ENCODE data around the gene SENP8. TPM values are rescaled to one million over a fixed set of nuclear protein-coding genes. Genes with fewer than 3 reads are reported as not detected.

The SENP8 gene
- total and polyA plus RNA-seq, 2 of the 8 experiments (the other 6 are each of a cell fraction or from before 2014, with no cell fraction given) = 4.1 to 6.0 TPM

- Histone ChIP-seq H2BK20ac (ENCODE audit: low read length) (no peak overlapping the region), H3K27ac (ENCODE audit: low read depth, low read length) (no peak overlapping the region), H4K5ac (ENCODE audit: insufficient read length, low read depth, low read length) (no peak overlapping the region), H2AFZ (ENCODE audit: low read length) (no peak overlapping the region), H3K36me3 (ENCODE audit: control insufficient read depth in 2 of 4, insufficient read depth in 4 of 4, low read length in 3 of 4) (no peaks in the 10 kb centered on the region), H2BK12ac (ENCODE audit: low read depth, low read length) (no peak overlapping the region), H2BK120ac (replicated peaks; ENCODE audit: low read depth, low read length) (no peak overlapping the region), H3K27me3 (replicated peaks in 1 of 4; ENCODE audit: control insufficient read depth in 3 of 4, extremely low read depth in 1 of 4, insufficient read depth in 3 of 4, low read length in 3 of 4) (peaks cover 0 to 1% (median 0%) of the 10 kb centered on the region in 4 experiments; a peak in 1 of 7 replicates), H4K20me1 (replicated peaks in 1 of 2; ENCODE audit: control insufficient read depth in 1 of 2, insufficient read depth in 2 of 2, low read length in 2 of 2) (no peaks in the 10 kb centered on the region), H2AK5ac (ENCODE audit: low read depth, low read length) (no peak overlapping the region), H3K79me2 (ENCODE audit: control insufficient read depth in 1 of 2, insufficient read depth in 2 of 2, low read length in 2 of 2) (no peaks in the 10 kb centered on the region), H4K91ac (replicated peaks; ENCODE audit: insufficient read length, low read length) (no peak overlapping the region), H3K79me1 (ENCODE audit: low read depth, low read length) (no peaks in the 10 kb centered on the region), H3K4ac (replicated peaks; ENCODE audit: insufficient read length, low read depth, low read length) (no peak overlapping the region), H3K4me3 (ENCODE audit: extremely low read depth in 1 of 4, insufficient read depth in 2 of 4, low read depth in 3 of 4, low read length in 4 of 4) (no peak overlapping the region), H3K4me2 (ENCODE audit: insufficient read depth in 1 of 2, low read depth in 2 of 2, low read length in 2 of 2) (no peak overlapping the region), H3K56ac (replicated peaks; ENCODE audit: insufficient read length, low read depth, low read length) (no peak overlapping the region), H3K18ac (ENCODE audit: extremely low read depth, low read length) (no peak overlapping the region), H2BK5ac (ENCODE audit: low read depth, low read length) (no peak overlapping the region), H4K8ac (ENCODE audit: extremely low read depth, insufficient read depth, low read length) (no peak overlapping the region), H3K23me2 (ENCODE audit: low read depth, low read length) (no peaks in the 10 kb centered on the region), H3K9me3 (ENCODE audit: insufficient read depth in 2 of 2, low read depth in 1 of 2, low read length in 1 of 2) (no peaks in the 10 kb centered on the region), H3K9ac (replicated peaks in 1 of 4; ENCODE audit: extremely low read depth in 1 of 4, low read depth in 3 of 4, low read length in 3 of 4) (no peak overlapping the region), H2BK15ac (ENCODE audit: low read length) (no peak overlapping the region), H3K23ac (ENCODE audit: insufficient read length) (no peak overlapping the region), H3K14ac (ENCODE audit: insufficient read length) (no peak overlapping the region), H3K4me1 (replicated peaks in 1 of 4; ENCODE audit: control insufficient read depth in 3 of 4, insufficient read depth in 4 of 4, low read length in 3 of 4) (no peaks in the 10 kb centered on the region; a peak in 1 of 7 replicates)
- ChIA-PET CTCF (ENCODE audit: partially characterized antibody) (no interaction called here), POLR2A (ENCODE audit: partially characterized antibody) (no interaction called here)
- no peak for DNase-seq (ENCODE audit: low read depth in 1 of 2, low spot score in 2 of 2)
- no peak for FAIRE-seq
- no peak for TF ChIP-seq EGR1 (IDR thresholded peaks at IDR 0.05; ENCODE audit: borderline replicate concordance, low read depth, low read length)
- no peak for TF ChIP-seq HDAC2 (IDR thresholded peaks at IDR 0.05; ENCODE audit: borderline replicate concordance in 1 of 2, low read depth in 2 of 2, low read length in 2 of 2)
- no peak for TF ChIP-seq SIRT6 (IDR thresholded peaks at IDR 0.05; ENCODE audit: low read length)
- no peak for TF ChIP-seq POLR2AphosphoS5 (IDR thresholded peaks at IDR 0.05; ENCODE audit: low read depth, low read length)
- TF ChIP-seq CEBPB (IDR thresholded peaks at IDR 0.05; ENCODE audit: low read depth, low read length) = no peak
- no peak for TF ChIP-seq EZH2 (IDR thresholded peaks at IDR 0.05; ENCODE audit: low read depth, low read length, severe bottlenecking)
- TF ChIP-seq SIX5 (IDR thresholded peaks at IDR 0.05; ENCODE audit: low read depth, low read length) = no peak
- TF ChIP-seq SIN3A (conservative IDR thresholded peaks at IDR 0.05 in 1 of 2, IDR thresholded peaks at IDR 0.05 in 1 of 2; ENCODE audit: low read depth in 1 of 2, low read length in 2 of 2) = no peak
- no peak for TF ChIP-seq ATF2 (IDR thresholded peaks at IDR 0.05; ENCODE audit: low read length)
- TF ChIP-seq SUZ12 (IDR thresholded peaks at IDR 0.05; ENCODE audit: low read length) = no peak
- TF ChIP-seq SRF (IDR thresholded peaks at IDR 0.05; ENCODE audit: low read depth, low read length) = no peak
- TF ChIP-seq CREB1 (IDR thresholded peaks at IDR 0.05) = no peak
- no peak for TF ChIP-seq RFX5 (IDR thresholded peaks at IDR 0.05; ENCODE audit: borderline replicate concordance, low read depth, low read length)
Measured at GRCh38 chr15:72098040-72098439, 20.2 kb upstream of the SENP8 start.
